Upper lobe of right lung (tissue), 1 donor: ENCODE measurements around the gene CELF6. TPM values are rescaled to one million over a fixed set of nuclear protein-coding genes. Genes with fewer than 3 reads are reported as not detected.

Experiments used
- ATAC-seq: fragments of 200-7000 bp; cut with Tn5 transposase; one replicate; pipeline ENCODE4 v1.9.1; 2020; ENCODE audit warnings: mild to moderate bottlenecking, moderate library complexity
- DNase-seq: peaks from one replicate; pipeline ENCODE4 v3.0.0-alpha.2; 2020
- H3K27ac ChIP-seq: fragments of 200-600 bp; one replicate; pipeline ENCODE4 v1.8.0; 2022
- H3K27me3 ChIP-seq: fragments of 200-600 bp; one replicate; pipeline ENCODE4 v1.8.0; 2022; ENCODE audit warnings: mild to moderate bottlenecking
- H3K36me3 ChIP-seq: fragments of 200-600 bp; one replicate; pipeline ENCODE4 v1.8.0; 2022
- H3K4me1 ChIP-seq: fragments of 200-600 bp; one replicate; pipeline ENCODE4 v1.8.0; 2022
- H3K4me3 ChIP-seq: fragments of 200-600 bp; one replicate; pipeline ENCODE4 v1.8.0; 2022; ENCODE audit warnings: mild to moderate bottlenecking
- H3K9me3 ChIP-seq: fragments of 200-600 bp; one replicate; pipeline ENCODE4 v1.8.0; 2022
- intact Hi-C: fragments of 100-400 bp; cut with DNase I; formaldehyde crosslinking; loops from one replicate; pipeline ENCODE4 v1.11.0; 2022
- total RNA-seq: library from RNA; stranded (reverse); fragmentation: NEBNext Ultra II Directional; extraction: Animal tissue kit (Norgen Biotek cat#: 25700); gene quantifications from one replicate; pipeline ENCODE4 v1.2.1, GENCODE V29; 2021
- TF ChIP-seq, protein P1 (sequence below): fragments of 200-600 bp; IDR thresholded peaks from one replicate; pipeline ENCODE4 v1.8.0; 2022; ENCODE audit warnings: antibody characterized with exemption
- donor health status: DM: no; HTN: yes; CAD: no; lungs with severe emphysema.

The CELF6 gene
- total RNA-seq, 1 donor from 2014 or later: 5.4 TPM

DNA sequence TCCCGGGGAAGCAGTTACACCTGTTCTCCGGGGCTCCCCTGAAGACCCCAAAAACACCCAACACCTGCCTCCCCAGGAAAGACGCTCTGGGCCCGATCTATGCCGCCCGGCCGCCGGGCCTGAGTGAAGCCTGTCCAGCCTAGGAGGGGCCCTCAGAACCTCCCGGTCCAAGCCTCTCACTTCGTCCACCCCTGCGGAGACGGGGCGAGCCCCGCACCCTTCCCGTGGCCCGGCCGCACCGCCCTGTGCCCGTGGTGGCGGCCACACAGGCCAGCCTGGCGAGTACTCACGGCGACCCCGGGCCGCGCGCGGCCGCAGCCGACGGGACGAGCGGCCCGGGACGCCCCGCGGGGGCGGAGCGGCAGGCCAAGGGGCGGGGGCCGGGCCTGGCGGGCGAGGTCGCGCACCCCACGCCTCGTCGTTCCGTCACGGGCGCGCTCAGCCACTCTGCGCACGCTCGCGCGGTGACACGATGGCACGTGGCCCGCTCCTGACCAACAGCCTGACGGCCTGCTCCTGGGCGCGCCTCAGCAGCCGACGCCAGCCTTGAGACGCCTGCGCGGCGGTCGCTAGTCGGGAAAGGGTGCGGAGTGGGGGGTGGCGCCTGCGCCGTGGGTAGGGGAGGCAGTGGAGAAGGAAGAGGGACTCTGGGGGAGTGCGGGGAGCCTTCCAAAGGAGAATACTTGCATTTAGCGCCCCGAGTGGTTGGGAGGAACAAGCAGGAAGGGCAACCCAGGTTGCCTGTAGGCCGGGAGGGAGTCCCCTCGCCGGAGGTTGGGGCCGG is 47.6 kb downstream of the CELF6 start, which contains the start of gene PARP6:
Gene PARP6 (minus strand): TSS at position 342 of the 784 bp plus-strand sequence. CDS start 5,077 bp downstream, outside the sequence.
- TF ChIP-seq, protein P1, sequence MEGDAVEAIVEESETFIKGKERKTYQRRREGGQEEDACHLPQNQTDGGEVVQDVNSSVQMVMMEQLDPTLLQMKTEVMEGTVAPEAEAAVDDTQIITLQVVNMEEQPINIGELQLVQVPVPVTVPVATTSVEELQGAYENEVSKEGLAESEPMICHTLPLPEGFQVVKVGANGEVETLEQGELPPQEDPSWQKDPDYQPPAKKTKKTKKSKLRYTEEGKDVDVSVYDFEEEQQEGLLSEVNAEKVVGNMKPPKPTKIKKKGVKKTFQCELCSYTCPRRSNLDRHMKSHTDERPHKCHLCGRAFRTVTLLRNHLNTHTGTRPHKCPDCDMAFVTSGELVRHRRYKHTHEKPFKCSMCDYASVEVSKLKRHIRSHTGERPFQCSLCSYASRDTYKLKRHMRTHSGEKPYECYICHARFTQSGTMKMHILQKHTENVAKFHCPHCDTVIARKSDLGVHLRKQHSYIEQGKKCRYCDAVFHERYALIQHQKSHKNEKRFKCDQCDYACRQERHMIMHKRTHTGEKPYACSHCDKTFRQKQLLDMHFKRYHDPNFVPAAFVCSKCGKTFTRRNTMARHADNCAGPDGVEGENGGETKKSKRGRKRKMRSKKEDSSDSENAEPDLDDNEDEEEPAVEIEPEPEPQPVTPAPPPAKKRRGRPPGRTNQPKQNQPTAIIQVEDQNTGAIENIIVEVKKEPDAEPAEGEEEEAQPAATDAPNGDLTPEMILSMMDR: peak; percentile 69
- intact Hi-C loops: no loop called here
- Histone ChIP-seq H3K27ac (peak within 1 kb of the TSS; percentile 90), H3K27me3 (no peaks in the 10 kb centered on the region), H3K36me3 (peaks cover 12% of the 10 kb centered on the region), H3K4me1 (peaks cover 29% of the 10 kb centered on the region), H3K4me3 (peak within 1 kb of the TSS; percentile 91), H3K9me3 (no peaks in the 10 kb centered on the region)
- ATAC-seq: peak; percentile 99
- DNase-seq: peak; percentile 100

DNA sequence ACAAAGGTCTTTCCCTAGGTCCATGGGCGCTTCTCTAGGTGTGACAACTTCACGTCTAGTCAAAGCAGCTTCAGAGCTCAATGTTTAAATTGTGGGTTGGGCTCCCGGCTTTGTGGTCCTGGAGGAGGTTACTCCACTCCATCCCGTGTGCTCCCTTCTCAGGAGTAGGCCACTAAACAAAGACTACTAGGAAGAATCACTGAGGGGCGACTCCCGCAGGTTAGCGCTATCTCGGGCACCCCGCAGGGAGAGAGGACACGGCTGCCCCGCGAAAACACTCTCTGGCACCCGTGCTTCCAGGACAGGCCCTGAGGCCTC is 48.1 kb downstream of the CELF6 start:
- TF ChIP-seq, protein P1: no peak
- no peaks in the 10 kb centered on the region for H3K27me3 ChIP-seq
- no peak for DNase-seq
- peak overlapping the region; percentile 90 for H3K27ac ChIP-seq
- H3K4me3 ChIP-seq: peak overlapping the region; percentile 91
- no peaks in the 10 kb centered on the region for H3K9me3 ChIP-seq
- ATAC-seq: no peak
- H3K36me3 ChIP-seq: peaks cover 17% of the 10 kb centered on the region
- intact Hi-C loops: no loop called here
- peaks cover 29% of the 10 kb centered on the region for H3K4me1 ChIP-seq

DNA sequence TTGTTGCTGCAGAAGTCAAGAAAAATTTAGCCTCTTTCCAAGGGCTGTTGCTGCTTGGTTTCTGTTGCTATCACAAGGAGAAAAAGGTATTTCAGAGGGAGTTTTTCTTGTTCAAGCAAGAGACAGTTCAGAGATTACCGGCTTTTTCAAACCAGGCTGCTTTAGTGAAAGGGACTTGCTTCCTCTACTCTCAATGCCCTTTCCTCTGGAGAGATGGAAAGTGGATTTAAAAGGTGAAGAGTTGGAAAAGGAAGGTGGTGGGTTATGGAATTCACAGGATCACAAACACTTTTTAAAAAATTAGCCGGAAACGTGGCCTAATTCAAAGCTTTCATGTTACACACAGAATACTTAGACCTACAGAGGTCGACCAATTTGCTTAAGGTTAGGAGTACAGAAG is 48.7 kb downstream of the CELF6 start:
- peak overlapping the region; percentile 91 for H3K4me3 ChIP-seq
- ATAC-seq: no peak
- intact Hi-C loops: no loop called here

DNA sequence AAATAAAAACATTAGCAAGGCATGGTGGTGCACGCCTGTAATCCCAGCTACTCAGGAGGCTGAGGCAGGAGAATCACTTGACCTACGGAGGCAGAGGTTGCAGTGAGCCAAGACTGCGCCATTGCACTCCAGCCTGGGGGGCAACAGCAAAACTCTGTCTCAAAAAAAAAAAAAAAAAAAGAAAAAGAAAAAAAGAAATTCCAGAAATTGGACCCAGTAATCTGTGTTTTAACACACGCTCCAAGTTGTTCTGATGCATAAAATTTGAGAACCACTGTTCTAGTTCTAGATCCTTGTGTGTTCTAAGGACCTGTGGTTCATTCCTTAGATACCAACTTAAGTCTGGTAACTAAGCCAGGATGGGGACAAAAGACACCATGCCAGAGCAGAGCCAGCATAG is 50.2 kb downstream of the CELF6 start:
- no peak overlapping the region for H3K27ac ChIP-seq
- DNase-seq (no peak), ATAC-seq (no peak)
- H3K36me3 ChIP-seq: peaks cover 38% of the 10 kb centered on the region
- TF ChIP-seq, protein P1: no peak
- no peaks in the 10 kb centered on the region for H3K27me3 ChIP-seq
- no peaks in the 10 kb centered on the region for H3K9me3 ChIP-seq
- H3K4me1 ChIP-seq: peaks cover 29% of the 10 kb centered on the region
- no peak overlapping the region for H3K4me3 ChIP-seq
- intact Hi-C loops: no loop called here

More for the DNA sequence above, 48.7 kb downstream of the CELF6 start:
- H3K27ac ChIP-seq: peak overlapping the region; percentile 90
- no peaks in the 10 kb centered on the region for H3K27me3 ChIP-seq
- H3K36me3 ChIP-seq: peaks cover 24% of the 10 kb centered on the region
- H3K9me3 ChIP-seq: no peaks in the 10 kb centered on the region
- peaks cover 29% of the 10 kb centered on the region for H3K4me1 ChIP-seq
- DNase-seq: no peak
- TF ChIP-seq, protein P1: no peak

DNA sequence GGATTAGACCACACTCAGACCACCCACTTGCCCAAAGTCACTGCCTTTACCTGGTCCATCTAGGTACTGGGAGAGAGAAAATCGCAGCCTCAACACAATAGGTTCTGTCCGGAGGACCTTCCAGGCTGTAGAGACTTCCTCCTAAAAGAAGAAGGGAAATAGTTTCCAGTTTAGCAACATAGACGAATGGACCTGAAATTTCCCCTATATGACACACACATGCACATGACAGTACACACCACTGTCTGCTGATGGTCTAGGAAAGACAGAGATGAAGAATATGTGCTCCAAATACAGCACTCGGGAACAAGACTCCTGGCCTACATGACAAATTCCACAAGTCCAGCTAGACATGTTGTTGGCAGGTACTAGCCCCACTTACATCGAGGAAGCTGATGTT is 54.9 kb downstream of the CELF6 start:
- Histone ChIP-seq H3K27ac (no peak overlapping the region), H3K4me1 (peaks cover 2% of the 10 kb centered on the region), H3K9me3 (no peaks in the 10 kb centered on the region), H3K36me3 (peaks cover 86% of the 10 kb centered on the region), H3K27me3 (no peaks in the 10 kb centered on the region), H3K4me3 (no peak overlapping the region)
- TF ChIP-seq, protein P1: no peak
- no peak for DNase-seq
- intact Hi-C loops: no loop called here
- ATAC-seq: no peak
